Embryonic facial prominence (tissue), 1 donor: ENCODE measurements around the gene SPON1.
"Not testable (repeated sequence)": the region's sequence is repeated elsewhere in the genome, so short reads cannot be mapped to it uniquely, and the experiment has no call there.

ENCODE experiments used
- DNase-seq: peaks from one replicate; pipeline ENCODE4 v3.0.0-alpha.2; 2016; ENCODE audit errors: extremely low spot score

Gene SPON1

DNA sequence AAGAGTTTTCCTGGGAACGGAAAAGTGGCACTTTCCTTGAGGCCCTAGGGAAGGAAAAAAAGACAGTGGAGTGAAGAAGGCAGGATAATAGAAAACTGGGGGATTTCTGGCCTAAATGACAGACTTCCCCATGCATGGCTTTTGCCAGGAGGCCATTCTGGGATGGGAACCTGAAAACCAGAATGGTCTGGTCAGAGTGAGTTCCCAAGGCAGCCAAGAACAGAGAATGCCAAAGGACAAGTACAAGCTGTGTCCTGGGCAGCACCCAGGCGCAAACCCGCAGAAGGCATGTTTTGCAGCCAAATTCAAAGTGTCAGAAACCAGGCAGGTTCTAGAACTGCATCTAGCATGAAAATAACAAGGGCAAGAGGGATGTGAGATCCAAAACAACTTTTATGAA, 162.4 kb downstream of the SPON1 start:
- DNase-seq = no peak

DNA sequence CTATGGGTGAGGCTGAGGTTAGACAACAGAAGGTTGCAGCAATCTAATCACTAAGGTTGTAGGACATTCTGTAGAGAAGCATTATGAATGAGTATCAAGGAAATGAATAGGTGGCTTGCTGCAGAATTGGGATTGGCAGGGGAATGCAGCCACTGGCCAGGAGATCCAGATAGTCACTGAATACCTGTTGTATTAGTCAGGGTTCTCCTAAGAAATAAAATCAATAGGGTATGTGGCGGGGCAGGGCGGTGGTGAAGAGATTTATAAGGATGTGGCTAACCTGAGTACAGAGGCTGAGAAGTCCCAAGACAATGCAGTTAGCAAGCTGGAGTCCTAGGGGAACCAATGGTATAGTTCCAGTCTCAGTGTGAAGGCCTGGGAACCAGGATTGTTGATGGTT, 163.0 kb downstream of the SPON1 start:
- no peak for DNase-seq

DNA sequence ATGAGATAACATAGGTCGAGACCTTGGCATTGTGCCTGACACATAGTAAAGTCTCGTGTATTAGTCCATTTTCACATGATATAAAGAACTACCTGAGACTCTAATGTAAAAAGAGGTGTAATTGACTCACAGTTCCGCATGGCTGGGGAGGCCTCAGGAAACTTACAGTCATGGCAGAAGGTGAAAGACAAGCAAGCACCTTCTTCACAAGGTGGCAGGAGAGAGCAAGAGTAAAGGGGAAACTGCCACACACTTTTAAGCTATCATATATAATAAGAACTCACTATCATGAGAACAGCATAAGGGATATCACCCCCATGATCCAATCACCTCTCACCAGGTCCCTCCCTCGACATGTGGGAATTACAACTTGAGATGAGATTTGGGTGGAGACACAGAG, 165.2 kb downstream of the SPON1 start:
- DNase-seq = no peak

DNA sequence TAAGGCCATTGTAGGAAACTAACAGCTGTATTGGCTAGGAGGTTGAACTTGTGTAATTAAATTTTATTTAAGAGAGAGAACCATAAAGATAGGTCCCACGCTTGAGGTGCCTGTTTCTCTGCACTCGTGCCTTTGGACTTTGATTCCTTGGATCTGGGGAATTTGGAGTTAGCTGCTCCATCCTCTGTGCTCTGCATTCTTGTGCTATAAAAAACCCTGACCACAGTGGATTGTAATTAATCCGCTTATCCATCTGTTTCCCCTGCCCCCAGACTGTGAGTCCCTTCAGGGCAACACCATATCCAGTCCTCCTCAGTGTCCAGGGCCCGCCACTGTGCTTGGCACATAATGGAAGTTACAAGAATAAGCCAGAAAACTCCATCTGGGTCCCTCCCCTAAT, 169.8 kb downstream of the SPON1 start:
- DNase-seq = no peak

DNA sequence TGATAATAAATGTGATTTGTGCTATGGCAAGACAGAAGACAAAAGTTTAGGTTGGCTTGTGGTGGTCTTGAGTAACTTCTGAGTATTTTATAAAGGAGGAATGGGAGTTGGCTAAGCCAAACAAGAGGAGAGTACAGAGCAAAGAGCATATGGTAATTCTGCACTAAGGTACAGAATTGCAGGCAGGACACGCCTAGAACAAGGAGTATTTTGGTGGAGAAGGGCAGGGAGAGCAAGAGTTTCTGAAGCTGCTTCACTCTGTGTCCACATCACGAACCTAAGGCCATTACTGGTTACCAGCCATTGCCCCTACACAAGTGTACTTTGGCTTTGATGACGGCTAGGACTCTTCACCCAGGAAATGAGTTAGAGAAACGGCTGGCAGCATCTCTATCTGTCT, 170.9 kb downstream of the SPON1 start:
- DNase-seq = no peak

DNA sequence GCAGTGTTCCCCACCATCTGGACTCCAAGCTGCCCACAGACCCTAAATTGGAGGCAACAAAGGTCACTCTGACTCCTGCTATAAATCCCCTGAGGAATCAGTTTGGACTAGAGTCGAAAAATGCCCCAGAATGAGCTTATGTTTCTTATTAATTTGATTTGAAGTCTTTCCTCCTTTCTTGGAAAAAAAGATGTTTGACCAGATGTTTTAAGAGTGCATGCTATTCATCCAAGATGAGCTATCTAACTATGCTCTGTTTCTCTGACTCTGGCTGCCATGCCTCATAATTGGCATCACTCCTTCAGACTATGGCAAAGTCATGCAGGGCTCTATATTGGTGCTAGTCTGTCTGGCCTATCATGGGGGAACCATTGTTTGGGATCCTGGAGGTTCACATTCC, 174.0 kb downstream of the SPON1 start:
- DNase-seq = no peak

DNA sequence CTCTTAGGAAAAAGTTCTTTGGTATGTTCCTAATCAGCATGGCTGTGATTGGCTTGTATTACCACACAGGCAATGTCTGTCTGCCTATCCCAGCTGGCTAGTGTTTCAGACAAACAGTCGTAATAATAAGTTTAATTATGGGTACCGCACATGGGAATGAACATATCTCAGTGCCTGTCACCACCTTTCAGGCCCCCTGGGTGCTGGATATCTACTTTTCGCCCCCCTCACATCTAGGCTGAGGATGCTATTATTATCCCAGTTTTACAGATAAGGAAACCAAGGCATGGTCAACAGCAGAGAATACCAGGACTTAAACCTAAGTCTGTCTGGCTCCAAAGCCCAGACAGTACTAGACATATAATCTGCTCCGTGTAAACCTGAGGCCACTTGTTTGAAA, 174.8 kb downstream of the SPON1 start:
- DNase-seq = no peak

DNA sequence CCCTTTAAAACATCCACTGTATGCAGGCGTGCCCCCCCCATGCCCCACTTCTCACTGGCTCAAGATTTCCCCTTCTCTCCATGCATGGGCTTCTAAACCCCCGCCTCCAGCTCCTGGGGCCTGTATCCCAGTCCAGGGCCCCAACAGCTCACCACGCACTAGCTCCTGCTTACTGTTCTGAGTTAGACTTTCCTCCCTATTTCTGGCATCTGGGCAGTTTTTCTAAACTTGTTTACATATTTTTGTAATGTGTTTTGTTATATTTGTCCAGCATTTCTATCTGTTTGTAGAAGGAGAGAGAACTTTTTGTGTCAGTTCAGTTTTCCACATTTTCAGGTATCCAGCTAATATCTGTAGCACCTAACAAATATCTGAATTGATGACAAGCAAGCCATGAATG, 178.5 kb downstream of the SPON1 start:
- DNase-seq = no peak

DNA sequence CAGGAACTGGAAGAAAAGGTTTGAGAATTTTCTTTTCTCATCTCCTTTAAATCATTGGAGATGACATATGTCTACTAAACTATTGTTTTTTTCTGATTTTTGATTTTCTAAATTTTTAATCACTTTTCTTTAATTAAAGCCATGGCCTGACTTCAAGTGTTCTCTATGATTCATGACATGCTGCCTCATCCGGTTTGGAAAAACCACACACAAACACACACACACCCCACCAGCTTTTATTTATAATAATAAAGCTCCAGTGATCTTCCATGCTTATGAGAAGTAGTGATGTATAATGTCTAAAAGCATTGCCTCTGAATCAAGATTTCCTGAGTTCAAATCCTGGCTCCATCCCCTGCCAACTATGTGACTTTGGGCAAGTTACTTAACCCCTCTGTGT, 179.2 kb downstream of the SPON1 start:
- DNase-seq = no peak

DNA sequence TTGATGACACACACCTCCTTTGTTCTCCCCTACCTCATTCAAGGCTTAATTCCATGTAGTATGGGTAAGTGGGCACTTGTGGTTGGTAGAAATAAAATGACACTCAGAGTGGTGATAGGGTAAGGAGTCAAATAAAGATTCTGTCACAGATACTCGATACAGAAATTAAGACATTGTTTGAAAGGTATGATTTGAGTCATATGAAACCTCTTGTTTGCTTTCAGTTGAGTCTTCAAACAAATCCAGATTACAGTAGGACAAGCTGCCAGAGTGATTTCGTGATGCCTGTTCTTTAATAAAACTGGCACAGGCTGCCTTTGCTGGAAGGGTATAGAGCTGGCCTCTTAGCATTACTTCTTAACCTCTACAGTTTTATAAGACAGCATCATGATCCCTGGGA, 182.4 kb downstream of the SPON1 start:
- DNase-seq = no peak

DNA sequence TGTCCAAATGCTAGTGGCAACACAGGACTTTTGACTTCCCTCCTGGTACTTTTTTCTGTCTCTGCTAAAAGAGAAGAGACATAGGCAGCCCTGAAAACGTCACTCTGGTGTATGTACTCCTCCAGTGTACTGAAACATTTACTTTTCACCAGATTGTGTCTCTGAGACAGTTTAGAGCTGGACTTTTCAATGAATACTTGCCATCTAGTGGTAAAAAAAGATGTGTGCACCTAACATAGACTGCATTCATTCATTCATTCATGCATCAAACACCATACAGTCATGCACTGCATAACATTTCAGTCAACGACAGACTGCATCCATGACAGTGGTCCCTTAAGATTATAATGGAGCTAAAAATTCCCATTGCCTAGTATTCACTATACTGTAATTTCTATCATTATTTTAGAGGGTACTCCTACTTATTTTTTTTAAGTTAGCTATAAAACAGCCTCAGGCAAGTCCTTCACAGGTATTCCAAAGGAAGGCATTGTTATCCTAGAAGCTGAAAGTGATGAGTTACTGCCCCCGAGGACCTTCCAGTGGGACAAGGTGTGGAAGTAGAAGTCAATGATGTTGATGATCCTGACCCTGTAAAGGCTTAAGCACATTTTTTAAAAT, 186.2 kb downstream of the SPON1 start:
- no peak for DNase-seq

DNA sequence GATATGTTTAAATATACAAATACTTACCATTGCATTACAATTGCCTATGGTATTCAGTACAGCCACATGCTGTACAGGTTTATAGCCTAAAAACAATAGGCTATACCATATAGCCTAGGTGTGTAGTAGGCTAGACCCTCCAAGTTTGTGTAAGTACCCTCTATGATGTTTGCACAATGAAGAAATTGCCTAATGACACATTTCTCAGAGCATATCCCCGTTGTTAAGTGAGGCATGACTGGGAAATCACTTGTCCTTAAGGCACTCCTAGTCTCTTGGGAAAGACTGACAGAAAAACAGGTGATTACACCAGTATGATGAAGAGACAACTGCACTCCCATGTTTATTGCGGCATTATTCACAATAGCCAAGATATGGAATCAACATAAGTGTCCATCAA, 187.2 kb downstream of the SPON1 start:
- DNase-seq = no peak

DNA sequence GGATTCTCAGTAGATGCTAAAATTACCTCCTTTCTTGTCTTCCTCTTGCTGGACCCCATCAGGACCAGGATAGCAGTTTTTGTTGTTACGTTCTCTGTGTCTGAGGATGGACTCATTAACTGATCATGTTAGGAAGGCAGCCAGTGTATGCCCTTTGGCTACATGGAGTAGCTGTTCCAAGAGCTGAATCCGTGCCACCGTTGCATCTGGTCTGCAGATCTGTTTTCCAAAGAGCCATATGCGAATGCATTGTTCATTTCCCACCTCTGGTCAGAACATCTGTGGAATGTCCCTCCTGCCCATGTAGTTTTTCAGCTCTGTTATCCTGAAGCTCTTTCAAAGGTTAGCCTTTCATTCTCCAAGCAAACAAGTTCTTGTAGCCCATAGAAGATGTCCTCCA, 188.4 kb downstream of the SPON1 start:
- DNase-seq = no peak

DNA sequence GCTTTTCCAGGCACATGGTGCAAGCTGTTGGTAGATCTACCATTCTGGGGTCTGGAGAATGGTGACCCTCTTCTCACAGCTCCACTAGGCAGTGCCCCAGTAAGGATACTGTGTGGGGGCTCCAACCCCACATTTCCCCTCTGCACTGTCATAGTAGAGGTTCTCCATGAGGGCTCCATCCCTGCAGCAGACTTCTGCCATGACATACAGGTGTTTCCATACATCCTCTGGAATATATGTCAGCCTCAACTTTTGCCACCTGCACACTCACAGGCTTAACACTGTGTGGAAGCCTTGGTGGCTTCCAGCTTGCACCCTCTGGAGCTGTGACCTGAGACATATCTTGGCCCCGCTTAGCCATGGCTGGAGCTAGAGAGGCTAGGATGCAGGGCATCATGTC, 191.6 kb downstream of the SPON1 start:
- not testable (repeated sequence) for DNase-seq

DNA sequence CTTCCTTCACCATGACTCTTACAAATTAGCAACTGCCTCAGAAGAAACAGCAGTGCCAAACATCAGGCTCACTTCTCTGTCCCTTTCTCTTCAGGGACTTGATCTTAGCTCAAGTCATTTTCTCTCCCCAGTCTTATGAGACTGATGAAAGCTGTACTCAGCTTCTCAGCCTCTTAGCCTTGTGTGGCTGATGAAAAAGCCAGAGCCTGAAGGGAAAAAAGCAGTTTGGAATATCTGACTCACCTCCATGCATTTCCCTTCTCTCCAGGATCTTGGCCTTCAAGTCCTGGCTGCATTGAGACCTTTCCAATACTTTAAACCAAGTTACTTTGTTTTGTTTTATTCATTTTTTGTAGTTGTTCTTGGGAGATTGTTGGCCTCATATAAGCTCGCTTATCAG, 195.9 kb downstream of the SPON1 start:
- no peak for DNase-seq

DNA sequence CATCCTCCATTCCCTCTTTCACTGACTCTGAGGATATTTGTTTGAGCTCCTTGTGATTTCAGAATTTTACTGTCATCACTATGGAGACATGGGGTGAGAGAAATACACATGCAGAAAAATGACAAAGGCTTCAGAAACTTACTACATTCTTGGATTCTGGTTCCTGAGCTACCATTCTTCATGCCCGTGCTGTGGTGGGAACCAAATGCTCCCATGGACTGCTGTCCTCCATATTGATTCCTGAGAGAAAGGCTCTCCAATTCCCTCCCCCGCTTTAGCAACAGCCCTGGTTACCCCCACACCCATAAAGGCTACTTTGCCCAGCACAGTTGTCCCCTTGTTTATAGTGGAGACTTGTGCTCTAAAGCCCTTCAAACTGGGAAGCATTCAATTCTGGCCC, 201.1 kb downstream of the SPON1 start:
- no peak for DNase-seq

DNA sequence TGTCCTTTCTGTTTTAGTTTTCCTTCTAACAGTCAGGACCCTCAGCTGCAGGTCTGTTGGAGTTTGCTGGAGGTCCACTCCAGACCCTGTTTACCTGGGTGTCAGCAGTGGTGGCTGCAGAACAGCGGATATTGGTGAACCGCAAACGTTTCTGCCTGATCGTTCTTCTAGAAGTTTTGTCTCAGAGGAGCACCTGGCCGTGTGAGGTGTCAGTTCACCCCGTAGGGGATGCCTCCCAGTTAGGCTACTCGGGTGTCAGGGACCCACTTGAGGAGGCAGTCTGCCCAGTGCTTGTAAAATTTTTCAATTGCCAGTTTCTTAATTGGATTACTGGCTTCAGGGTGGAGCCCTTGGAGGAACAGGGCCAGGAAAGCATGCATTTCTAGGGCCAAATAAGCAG, 211.2 kb downstream of the SPON1 start:
- not testable (repeated sequence) for DNase-seq

DNA sequence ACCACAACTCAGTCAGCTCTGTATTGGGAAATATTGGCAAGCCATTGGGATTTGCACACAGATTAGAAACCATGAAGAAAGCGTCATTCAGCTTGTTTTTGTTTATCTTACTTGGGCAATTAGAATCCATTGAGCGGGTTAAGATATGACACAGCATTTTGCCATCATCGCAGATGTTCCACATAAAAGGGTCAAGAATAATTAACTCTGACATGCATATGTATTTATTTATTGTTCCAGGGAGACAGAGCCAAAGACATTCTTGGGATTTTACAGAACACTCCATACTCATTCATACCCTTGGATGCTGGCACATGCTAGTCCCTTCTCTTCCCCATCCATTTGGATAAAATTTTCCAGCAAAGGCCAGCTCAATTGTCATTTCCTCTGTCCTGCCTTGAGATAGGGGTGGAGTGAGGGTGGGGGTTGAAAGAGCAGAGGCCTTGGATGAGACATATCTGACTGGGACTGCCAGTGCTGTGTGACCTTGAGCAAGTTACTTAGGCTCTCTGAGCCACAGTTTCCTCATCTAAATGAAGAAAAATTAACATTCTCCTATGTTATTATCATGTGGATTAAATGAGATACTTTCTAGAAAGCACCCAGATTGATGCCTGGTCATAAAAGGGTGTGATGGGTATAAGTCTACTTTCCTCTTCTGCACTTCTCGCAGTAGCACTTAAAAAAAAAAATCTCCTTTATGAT, 216.7 kb downstream of the SPON1 start:
- DNase-seq = no peak

DNA sequence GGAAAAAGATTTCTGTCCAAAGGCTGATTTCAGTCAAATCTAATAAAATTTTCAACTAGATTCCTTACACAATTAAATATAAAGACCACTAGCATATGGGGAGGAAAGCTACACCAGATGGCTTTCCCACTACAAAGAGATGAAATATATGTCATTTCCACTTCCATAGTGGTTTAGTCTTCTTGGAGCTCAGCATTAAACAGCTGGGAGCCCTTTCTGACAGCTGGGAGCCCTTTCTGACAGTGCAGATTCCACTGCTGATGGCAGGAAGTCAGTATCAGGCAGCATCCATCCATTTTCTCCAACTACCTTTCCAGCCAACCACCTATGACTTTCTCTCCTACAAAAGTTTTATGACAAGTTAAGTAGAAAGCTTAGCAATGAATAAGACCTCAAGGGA, 218.6 kb downstream of the SPON1 start:
- DNase-seq = no peak

DNA sequence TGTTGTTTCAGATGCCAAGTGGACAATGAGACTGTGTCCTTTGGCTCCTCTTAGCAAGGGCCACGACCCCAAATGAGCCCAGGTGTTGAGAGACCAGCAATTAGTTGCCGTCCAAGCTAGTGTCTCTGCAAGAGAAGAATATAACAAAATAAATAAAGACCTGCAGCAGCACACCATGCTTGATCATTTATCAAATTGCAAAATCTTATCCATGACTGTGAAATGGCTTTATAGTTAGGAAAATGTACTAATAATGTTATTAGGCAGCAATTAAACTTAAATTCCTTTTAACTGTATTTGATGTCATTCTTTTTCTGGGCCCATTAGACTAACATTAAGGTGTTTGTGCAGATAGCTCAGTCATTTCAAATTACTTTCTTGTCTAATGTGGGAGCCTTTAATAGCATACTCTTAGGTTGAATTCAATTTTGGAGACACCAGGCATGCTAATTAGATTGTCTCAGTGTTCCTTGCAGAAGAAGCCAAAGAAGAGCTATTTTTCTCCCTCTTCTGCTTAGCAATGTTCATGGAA, 220.4 kb downstream of the SPON1 start:
- DNase-seq = no peak

DNA sequence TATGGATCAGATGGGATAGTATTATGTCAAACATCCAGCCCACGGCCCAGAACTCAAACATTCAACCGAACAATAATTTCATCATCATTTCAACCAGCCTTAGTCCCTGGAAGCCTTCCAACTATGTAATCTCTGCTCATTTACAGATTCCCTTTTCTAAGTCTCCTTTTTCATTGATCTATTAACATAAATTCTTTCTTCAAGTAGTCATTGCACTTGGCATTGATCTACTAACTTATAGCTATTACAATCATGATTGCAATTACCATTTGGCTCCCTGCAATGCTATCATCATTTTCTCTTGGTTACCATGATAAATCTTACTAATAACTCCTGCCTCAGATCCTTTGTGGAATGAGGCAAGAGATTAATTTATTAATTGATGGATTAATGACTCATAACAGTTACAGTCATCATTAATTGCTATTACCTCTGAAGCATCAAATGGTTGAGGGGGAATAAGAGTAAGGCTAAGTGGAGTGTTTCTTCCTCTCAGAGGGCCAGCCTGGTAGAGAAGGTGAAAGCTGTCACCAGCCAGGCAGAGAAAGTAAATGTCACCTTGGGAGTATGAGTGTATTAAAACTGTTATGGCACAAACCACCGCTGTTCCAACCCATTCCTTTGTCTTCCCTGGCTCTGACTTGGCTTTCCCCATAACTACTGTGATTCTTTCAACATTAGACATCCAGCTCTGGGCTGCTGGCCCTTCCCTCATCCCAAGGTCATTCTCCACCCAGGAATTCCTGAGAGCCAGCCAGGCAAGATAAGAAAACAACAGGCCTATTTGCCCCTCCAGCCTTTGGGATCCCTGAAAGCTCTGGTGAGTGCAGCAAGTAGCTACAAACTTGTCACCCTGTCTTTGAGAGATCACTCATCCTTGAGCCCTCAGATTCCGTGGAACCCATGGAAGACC, 221.8 kb downstream of the SPON1 start:
- no peak for DNase-seq

DNA sequence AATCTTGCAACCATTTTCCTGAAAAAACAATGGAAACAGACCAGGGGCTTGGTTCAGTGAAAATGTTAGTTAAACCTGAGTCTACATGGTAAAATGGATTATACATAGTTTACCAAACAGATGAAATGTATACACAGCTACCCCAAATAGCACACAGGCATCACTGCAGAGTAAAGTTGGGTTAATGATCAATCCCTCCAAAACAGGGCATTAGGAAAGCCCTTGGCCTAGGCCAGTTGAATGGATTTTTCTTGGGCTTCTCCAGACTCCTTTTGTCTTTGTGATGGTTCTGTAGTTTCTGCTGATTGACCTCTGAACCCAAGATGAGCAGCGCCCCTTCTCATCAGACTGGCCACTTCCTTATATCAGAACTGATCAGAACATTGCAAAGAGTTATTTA, 222.9 kb downstream of the SPON1 start:
- no peak for DNase-seq
